Spleen (tissue), 7 donors: Measurements from ENCODE around the gene NLRP13.

ENCODE experiments used
- CTCF ChIP-seq, 11 experiments: fragments of 200-600 bp in 7 of 11; fragments of 450-650 bp in 4 of 11; sonication (generic) in 4 of 11; IDR thresholded peaks in 8 of 11; conservative IDR thresholded peaks in 3 of 11; 1 replicate in 7 of 11; 2 replicates in 4 of 11; pipeline versions ENCODE4 v1.4.0 to v1.8.0; 2016 to 2021; ENCODE audit warnings: antibody characterized with exemption in 11 of 11, inconsistent platforms in 4 of 11, mild to moderate bottlenecking in 1 of 11
- POLR2AphosphoS5 ChIP-seq, 3 donors: sonication (generic); formaldehyde crosslinking; IDR thresholded peaks; one replicate each; pipeline ENCODE4 v1.5.1; 2017; ENCODE audit warnings: antibody characterized with exemption in 3 of 3
- donor health status: DM: no; HTN: no; CAD: no; lungs with moderate emphysema.
- donor health status: DM: no; HTN: no; CAD: no.
- donor health status: DM: no; HTN: no; CAD: no.

- TF ChIP-seq CTCF (IDR thresholded peaks at IDR 0.05 in 8 of 11, conservative IDR thresholded peaks at IDR 0.05 in 3 of 11) (no peak), POLR2AphosphoS5 (IDR thresholded peaks at IDR 0.05) (no peak)
These were observed 3.1 kb upstream of the NLRP13 start for GRCh38 chr19:55935206-55935605.
